ENCODE measurements around the gene RPS6KA5.
"Not testable (repeated sequence)": the region's sequence is repeated elsewhere in the genome, so short reads cannot be mapped to it uniquely, and the experiment has no call there.

The RPS6KA5 gene

GRCh38 chr14:91060351-91061055, at the start of gene RPS6KA5:
RPS6KA5 (minus strand) TSS chr14:91060641; CDS start chr14:91060434, 207 bp downstream.
- peak; percentile 100 for DNase-seq (ENCODE audit: low read depth)

GRCh38 chr14:91108941-91109611, 48.6 kb upstream of the RPS6KA5 start:
- DNase-seq (ENCODE audit: low read depth) = no peak

- DNase-seq (ENCODE audit: low read depth) = no peak
Observed at GRCh38 chr14:91103116-91103515, 42.7 kb upstream of the RPS6KA5 start.

GRCh38 chr14:91100102-91100501, 39.7 kb upstream of the RPS6KA5 start:
- DNase-seq (ENCODE audit: low read depth) = no peak

- no peak for DNase-seq (ENCODE audit: low read depth)
Observed at GRCh38 chr14:91098591-91098990, 38.1 kb upstream of the RPS6KA5 start.

- not testable (repeated sequence) for DNase-seq (ENCODE audit: low read depth)
Observed at GRCh38 chr14:91097657-91098056, 37.2 kb upstream of the RPS6KA5 start.

- DNase-seq (ENCODE audit: low read depth) = no peak
Observed at GRCh38 chr14:91095178-91095577, 34.7 kb upstream of the RPS6KA5 start.

GRCh38 chr14:91094772-91095171, 34.3 kb upstream of the RPS6KA5 start:
- no peak for DNase-seq (ENCODE audit: low read depth)

GRCh38 chr14:91093743-91094472, 33.5 kb upstream of the RPS6KA5 start:
- not testable (repeated sequence) for DNase-seq (ENCODE audit: low read depth)

- DNase-seq (ENCODE audit: low read depth) = no peak
Observed at GRCh38 chr14:91092073-91092472, 31.6 kb upstream of the RPS6KA5 start.

- DNase-seq (ENCODE audit: low read depth) = no peak
Observed at GRCh38 chr14:91090743-91091142, 30.3 kb upstream of the RPS6KA5 start.

GRCh38 chr14:91089958-91090535, 29.6 kb upstream of the RPS6KA5 start:
- DNase-seq (ENCODE audit: low read depth) = no peak

GRCh38 chr14:91088585-91089235, 28.3 kb upstream of the RPS6KA5 start:
- no peak for DNase-seq (ENCODE audit: low read depth)

- DNase-seq (ENCODE audit: low read depth) = not testable (repeated sequence)
Observed at GRCh38 chr14:91087470-91087869, 27.0 kb upstream of the RPS6KA5 start.

GRCh38 chr14:91084516-91084915, 24.1 kb upstream of the RPS6KA5 start:
- DNase-seq (ENCODE audit: low read depth) = no peak

- DNase-seq (ENCODE audit: low read depth) = no peak
Observed at GRCh38 chr14:91082282-91082681, 21.8 kb upstream of the RPS6KA5 start.

- no peak for DNase-seq (ENCODE audit: low read depth)
Observed at GRCh38 chr14:91080071-91080470, 19.6 kb upstream of the RPS6KA5 start.

- DNase-seq (ENCODE audit: low read depth) = no peak
Observed at GRCh38 chr14:91078095-91078737, 17.8 kb upstream of the RPS6KA5 start.

GRCh38 chr14:91075553-91075952, 15.1 kb upstream of the RPS6KA5 start:
- no peak for DNase-seq (ENCODE audit: low read depth)

- no peak for DNase-seq (ENCODE audit: low read depth)
Observed at GRCh38 chr14:91070572-91070971, 10.1 kb upstream of the RPS6KA5 start.

GRCh38 chr14:91068642-91069041, 8.2 kb upstream of the RPS6KA5 start:
- DNase-seq (ENCODE audit: low read depth) = no peak

GRCh38 chr14:91067186-91067585, 6.7 kb upstream of the RPS6KA5 start:
- no peak for DNase-seq (ENCODE audit: low read depth)
